ENCODE measurements around the gene UBALD2. TPM values are rescaled to one million over a fixed set of nuclear protein-coding genes. Genes with fewer than 3 reads are reported as not detected.

UBALD2 gene
- total and polyA plus RNA-seq, 2 of the 13 experiments (the other 11 are each of a cell fraction or from before 2014, with no cell fraction given), result 3.3 to 89.7 TPM

- no peaks in the 10 kb centered on the region for H4K20me1 ChIP-seq (ENCODE audit: insufficient read depth, low read length)
- in situ Hi-C loops (cut with HindIII; ENCODE audit: extremely low pct_ligation_motif_present, low pct_unique_long_range_greater_than_20kb) (no loop called here), intact Hi-C loops (cut with micrococcal nuclease; ENCODE audit: unreplicated experiment) (no loop called here)
- DNase-seq (ENCODE audit: low spot score), result no peak
- H3K27ac ChIP-seq (ENCODE audit: extremely low read length, insufficient read depth, low read length), result no peak overlapping the region
- no peaks in the 10 kb centered on the region for H3K27me3 ChIP-seq (ENCODE audit: control insufficient read depth in 1 of 2, insufficient read depth in 2 of 2, low read length in 2 of 2)
- TF ChIP-seq NR3C1 (CRISPR knock-in tag; IDR thresholded peaks at IDR 0.05) (no peak), XRCC5 (optimal IDR thresholded peaks at IDR 0.05; ENCODE audit: low read length) (no peak), ZNF318 (CRISPR knock-in tag; IDR thresholded peaks at IDR 0.05) (no peak), ZNF205 (CRISPR knock-in tag; IDR thresholded peaks at IDR 0.05) (no peak), FOSL1 (CRISPR knock-in tag; IDR thresholded peaks at IDR 0.05; ENCODE audit: borderline replicate concordance) (no peak), ZNF713 (CRISPR knock-in tag; IDR thresholded peaks at IDR 0.05) (no peak)
- peaks cover 6 to 7% of the 10 kb centered on the region in 2 experiments; a peak in 2 of 5 replicates for H3K36me3 ChIP-seq (replicated peaks in 1 of 2; ENCODE audit: control insufficient read depth in 1 of 2, insufficient read depth in 2 of 2, low read length in 2 of 2)
- H2AFZ ChIP-seq (ENCODE audit: low read length), result no peak overlapping the region
- H3K4me2 ChIP-seq (ENCODE audit: low read depth, low read length), result no peak overlapping the region
- ChIA-PET POLR2A (interaction anchor here (1.6 kb wide), 1 partner anchor 192 kb away, joined by 3 read pairs; no protein-coding TSS in a partner anchor), CTCF (ENCODE audit: low intra/inter-chr PET ratio, low total read pairs) (no interaction called here)
- H3K9me3 ChIP-seq (ENCODE audit: low read length), result no peaks in the 10 kb centered on the region
- ATAC-seq, result no peak
- no peak overlapping the region for H3K9ac ChIP-seq (ENCODE audit: insufficient read depth, low read depth, low read length)
- no peak overlapping the region for H3K4me3 ChIP-seq (replicated peaks in 1 of 3; ENCODE audit: insufficient read depth in 1 of 3, low read depth in 2 of 3, low read length in 3 of 3)
- no TSS peak for BruUV-seq (replicated peaks)
- 90% methylated on average over 4 of the region's 4 CpGs for WGBS (ENCODE audit: low lambda C conversion rate)
- H3K79me2 ChIP-seq (ENCODE audit: insufficient read depth, low read length), result no peaks in the 10 kb centered on the region
- no peak for FAIRE-seq
- H3K4me1 ChIP-seq (ENCODE audit: insufficient read depth, low read length), result no peaks in the 10 kb centered on the region
Measured at GRCh38 chr17:76296186-76296585, 31.0 kb downstream of the UBALD2 start.

All from HepG2 (cell line).